ENCODE data around the gene TM4SF4.

TM4SF4 gene

DNA sequence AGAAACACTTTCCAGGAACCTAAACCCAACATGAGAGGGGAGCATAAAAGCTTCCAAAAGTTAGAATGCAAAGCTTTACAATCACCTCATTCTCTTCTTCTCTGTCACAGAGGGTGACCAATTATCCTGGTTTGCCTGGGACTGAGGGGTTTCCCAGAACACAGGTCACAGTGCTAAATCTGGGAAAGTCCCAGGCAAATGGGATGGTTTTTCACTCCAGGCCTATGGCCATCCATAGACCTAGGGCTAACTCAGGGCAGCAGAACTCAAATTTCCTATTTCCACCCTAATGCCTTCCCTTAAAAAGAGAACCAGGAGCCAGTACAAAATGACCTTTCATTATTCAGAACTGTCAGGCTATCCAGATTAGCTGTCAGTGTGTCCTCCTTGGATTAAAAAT lies 77.0 kb downstream of the TM4SF4 start:
- no peak for DNase-seq (ENCODE audit: low read depth)
- TF ChIP-seq, protein P1, sequence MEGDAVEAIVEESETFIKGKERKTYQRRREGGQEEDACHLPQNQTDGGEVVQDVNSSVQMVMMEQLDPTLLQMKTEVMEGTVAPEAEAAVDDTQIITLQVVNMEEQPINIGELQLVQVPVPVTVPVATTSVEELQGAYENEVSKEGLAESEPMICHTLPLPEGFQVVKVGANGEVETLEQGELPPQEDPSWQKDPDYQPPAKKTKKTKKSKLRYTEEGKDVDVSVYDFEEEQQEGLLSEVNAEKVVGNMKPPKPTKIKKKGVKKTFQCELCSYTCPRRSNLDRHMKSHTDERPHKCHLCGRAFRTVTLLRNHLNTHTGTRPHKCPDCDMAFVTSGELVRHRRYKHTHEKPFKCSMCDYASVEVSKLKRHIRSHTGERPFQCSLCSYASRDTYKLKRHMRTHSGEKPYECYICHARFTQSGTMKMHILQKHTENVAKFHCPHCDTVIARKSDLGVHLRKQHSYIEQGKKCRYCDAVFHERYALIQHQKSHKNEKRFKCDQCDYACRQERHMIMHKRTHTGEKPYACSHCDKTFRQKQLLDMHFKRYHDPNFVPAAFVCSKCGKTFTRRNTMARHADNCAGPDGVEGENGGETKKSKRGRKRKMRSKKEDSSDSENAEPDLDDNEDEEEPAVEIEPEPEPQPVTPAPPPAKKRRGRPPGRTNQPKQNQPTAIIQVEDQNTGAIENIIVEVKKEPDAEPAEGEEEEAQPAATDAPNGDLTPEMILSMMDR (IDR thresholded peaks at IDR 0.05; ENCODE audit: low read depth, low read length, missing control alignments): no peak
- H3K4me3 ChIP-seq (ENCODE audit: low read depth, low read length): no peak overlapping the region

DNA sequence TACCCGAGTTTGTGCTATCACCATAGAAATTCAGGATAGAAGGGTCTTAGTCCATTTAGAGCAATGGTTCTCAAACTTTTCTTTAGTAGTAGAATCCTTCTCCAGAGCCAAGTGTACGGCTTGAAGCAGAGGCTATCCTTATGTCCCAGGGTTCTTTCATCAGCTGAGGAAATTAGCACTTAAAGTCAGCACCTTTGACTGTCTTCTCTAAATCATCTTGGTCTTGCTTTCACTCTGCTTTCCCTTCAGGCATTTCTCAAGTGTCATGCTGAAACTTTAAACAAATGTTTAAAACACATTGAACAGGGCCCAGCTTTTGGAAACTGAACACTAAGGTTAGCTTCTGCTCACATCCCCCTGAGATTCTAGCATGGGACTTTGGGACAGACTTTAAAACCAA lies 78.2 kb downstream of the TM4SF4 start:
- TF ChIP-seq, protein P1 (IDR thresholded peaks at IDR 0.05; ENCODE audit: low read depth, low read length, missing control alignments): no peak
- DNase-seq (ENCODE audit: low read depth): no peak
- H3K4me3 ChIP-seq (ENCODE audit: low read depth, low read length): no peak overlapping the region

Data from GM12864 (cell line).